ENCODE results near the gene CLEC10A. TPM values are rescaled to one million over a fixed set of nuclear protein-coding genes. Genes with fewer than 3 reads are reported as not detected.
A peak's percentile ranks its signal among the peaks of the same experiment; 100 is the strongest.

The CLEC10A gene
- total and polyA plus RNA-seq, 10 of the 15 experiments (the other 5 are each of a cell fraction or from before 2014, with no cell fraction given): not detected

GRCh38 chr17:7045492-7046126, 34.4 kb downstream of the CLEC10A start (continued):
- peak; percentile 58 to 87 (median 65) for TF ChIP-seq CTCF (IDR thresholded peaks at IDR 0.05 in 2 of 3, conservative IDR thresholded peaks at IDR 0.05 in 1 of 3; ENCODE audit: control insufficient read depth in 2 of 3, extremely low read depth in 1 of 3, insufficient read depth in 1 of 3, low read depth in 3 of 3, low read length in 3 of 3)
- TF ChIP-seq RBBP5 (conservative IDR thresholded peaks at IDR 0.05): no peak
- 0 out of 2 replicates have a peak, but pooled peaks have one; percentile 28 for TF ChIP-seq NBN (IDR thresholded peaks at IDR 0.05)
- no peak for TF ChIP-seq KLF5 (IDR thresholded peaks at IDR 0.05; ENCODE audit: partially characterized antibody)
- no peak for TF ChIP-seq STAT3 (IDR thresholded peaks at IDR 0.05; ENCODE audit: low read depth, low read length)
- no peak for TF ChIP-seq JUNB (IDR thresholded peaks at IDR 0.05)
- TF ChIP-seq HCFC1 (IDR thresholded peaks at IDR 0.05; ENCODE audit: low read length): no peak
- peak; percentile 55; the same call in 1 of the 2 replicates for TF ChIP-seq ZBTB40 (IDR thresholded peaks at IDR 0.05; ENCODE audit: borderline replicate concordance)
- TF ChIP-seq, protein P1, sequence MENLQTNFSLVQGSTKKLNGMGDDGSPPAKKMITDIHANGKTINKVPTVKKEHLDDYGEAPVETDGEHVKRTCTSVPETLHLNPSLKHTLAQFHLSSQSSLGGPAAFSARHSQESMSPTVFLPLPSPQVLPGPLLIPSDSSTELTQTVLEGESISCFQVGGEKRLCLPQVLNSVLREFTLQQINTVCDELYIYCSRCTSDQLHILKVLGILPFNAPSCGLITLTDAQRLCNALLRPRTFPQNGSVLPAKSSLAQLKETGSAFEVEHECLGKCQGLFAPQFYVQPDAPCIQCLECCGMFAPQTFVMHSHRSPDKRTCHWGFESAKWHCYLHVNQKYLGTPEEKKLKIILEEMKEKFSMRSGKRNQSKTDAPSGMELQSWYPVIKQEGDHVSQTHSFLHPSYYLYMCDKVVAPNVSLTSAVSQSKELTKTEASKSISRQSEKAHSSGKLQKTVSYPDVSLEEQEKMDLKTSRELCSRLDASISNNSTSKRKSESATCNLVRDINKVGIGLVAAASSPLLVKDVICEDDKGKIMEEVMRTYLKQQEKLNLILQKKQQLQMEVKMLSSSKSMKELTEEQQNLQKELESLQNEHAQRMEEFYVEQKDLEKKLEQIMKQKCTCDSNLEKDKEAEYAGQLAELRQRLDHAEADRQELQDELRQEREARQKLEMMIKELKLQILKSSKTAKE (IDR thresholded peaks at IDR 0.05; ENCODE audit: low read depth, poor library complexity, severe bottlenecking): peak; percentile 54
- TF ChIP-seq RFX5 (IDR thresholded peaks at IDR 0.05; ENCODE audit: low read depth, low read length): no peak
- TF ChIP-seq BCL11A (IDR thresholded peaks at IDR 0.05; ENCODE audit: low read depth, low read length): no peak
- TF ChIP-seq ESRRA (IDR thresholded peaks at IDR 0.05; ENCODE audit: low read length): no peak
- no peak for TF ChIP-seq CBX5 (IDR thresholded peaks at IDR 0.05; ENCODE audit: low read depth)
- TF ChIP-seq, protein P2, sequence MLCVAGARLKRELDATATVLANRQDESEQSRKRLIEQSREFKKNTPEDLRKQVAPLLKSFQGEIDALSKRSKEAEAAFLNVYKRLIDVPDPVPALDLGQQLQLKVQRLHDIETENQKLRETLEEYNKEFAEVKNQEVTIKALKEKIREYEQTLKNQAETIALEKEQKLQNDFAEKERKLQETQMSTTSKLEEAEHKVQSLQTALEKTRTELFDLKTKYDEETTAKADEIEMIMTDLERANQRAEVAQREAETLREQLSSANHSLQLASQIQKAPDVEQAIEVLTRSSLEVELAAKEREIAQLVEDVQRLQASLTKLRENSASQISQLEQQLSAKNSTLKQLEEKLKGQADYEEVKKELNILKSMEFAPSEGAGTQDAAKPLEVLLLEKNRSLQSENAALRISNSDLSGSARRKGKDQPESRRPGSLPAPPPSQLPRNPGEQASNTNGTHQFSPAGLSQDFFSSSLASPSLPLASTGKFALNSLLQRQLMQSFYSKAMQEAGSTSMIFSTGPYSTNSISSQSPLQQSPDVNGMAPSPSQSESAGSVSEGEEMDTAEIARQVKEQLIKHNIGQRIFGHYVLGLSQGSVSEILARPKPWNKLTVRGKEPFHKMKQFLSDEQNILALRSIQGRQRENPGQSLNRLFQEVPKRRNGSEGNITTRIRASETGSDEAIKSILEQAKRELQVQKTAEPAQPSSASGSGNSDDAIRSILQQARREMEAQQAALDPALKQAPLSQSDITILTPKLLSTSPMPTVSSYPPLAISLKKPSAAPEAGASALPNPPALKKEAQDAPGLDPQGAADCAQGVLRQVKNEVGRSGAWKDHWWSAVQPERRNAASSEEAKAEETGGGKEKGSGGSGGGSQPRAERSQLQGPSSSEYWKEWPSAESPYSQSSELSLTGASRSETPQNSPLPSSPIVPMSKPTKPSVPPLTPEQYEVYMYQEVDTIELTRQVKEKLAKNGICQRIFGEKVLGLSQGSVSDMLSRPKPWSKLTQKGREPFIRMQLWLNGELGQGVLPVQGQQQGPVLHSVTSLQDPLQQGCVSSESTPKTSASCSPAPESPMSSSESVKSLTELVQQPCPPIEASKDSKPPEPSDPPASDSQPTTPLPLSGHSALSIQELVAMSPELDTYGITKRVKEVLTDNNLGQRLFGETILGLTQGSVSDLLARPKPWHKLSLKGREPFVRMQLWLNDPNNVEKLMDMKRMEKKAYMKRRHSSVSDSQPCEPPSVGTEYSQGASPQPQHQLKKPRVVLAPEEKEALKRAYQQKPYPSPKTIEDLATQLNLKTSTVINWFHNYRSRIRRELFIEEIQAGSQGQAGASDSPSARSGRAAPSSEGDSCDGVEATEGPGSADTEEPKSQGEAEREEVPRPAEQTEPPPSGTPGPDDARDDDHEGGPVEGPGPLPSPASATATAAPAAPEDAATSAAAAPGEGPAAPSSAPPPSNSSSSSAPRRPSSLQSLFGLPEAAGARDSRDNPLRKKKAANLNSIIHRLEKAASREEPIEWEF (IDR thresholded peaks at IDR 0.05; ENCODE audit: insufficient replicate concordance, low read depth, low read length): no peak
- TF ChIP-seq IRF4 (IDR thresholded peaks at IDR 0.05; ENCODE audit: low read depth, low read length): no peak
- no peak for TF ChIP-seq TCF7 (IDR thresholded peaks at IDR 0.05; ENCODE audit: borderline replicate concordance)
- peak; percentile 63; the same call in 1 of the 2 replicates for TF ChIP-seq SMARCA5 (IDR thresholded peaks at IDR 0.05)
- no peak for TF ChIP-seq CREB1 (IDR thresholded peaks at IDR 0.05; ENCODE audit: low read depth)
